GM12878 (cell line): ENCODE results near the gene TULP1. TPM values are rescaled to one million over a fixed set of nuclear protein-coding genes. Genes with fewer than 3 reads are reported as not detected.

ENCODE experiments used
- ATF7 ChIP-seq: fragments of 450-650 bp; IDR thresholded peaks from 2 replicates; pipeline ENCODE4 v1.6.1; 2016; ENCODE audit warnings: low read depth, mild to moderate bottlenecking
- CBFB ChIP-seq: IDR thresholded peaks from 2 replicates; pipeline ENCODE4 v1.6.1; 2016; ENCODE audit warnings: antibody characterized with exemption, low read depth
- CHD1 ChIP-seq: IDR thresholded peaks from 2 replicates; pipeline ENCODE4 v1.6.1; 2012; ENCODE audit warnings: low read depth, low read length, improper control_type of control experiment
- CREB1 ChIP-seq: IDR thresholded peaks from 2 replicates; pipeline ENCODE4 v1.6.1; 2012; ENCODE audit warnings: low read depth, mild to moderate bottlenecking, inconsistent platforms
- EED ChIP-seq: sonication (generic); IDR thresholded peaks from 2 replicates; pipeline ENCODE4 v1.6.1; 2016; ENCODE audit warnings: antibody characterized with exemption, low read depth
- EP300 ChIP-seq, 2 experiments: fragments of 150-350 bp in 1 of 2; IDR thresholded peaks; 2 replicates each; pipeline ENCODE4 v1.6.1; 2011 to 2012; ENCODE audit warnings: low read depth in 2 of 2, low read length in 2 of 2, borderline replicate concordance in 1 of 2, improper control_type of control experiment in 1 of 2, inconsistent platforms in 1 of 2; ENCODE audit not compliant: control insufficient read depth in 1 of 2
- HDAC2 ChIP-seq: fragments of 200-600 bp; sonication (generic); IDR thresholded peaks from 2 replicates; pipeline ENCODE4 v1.6.1; 2017
- KLF5 ChIP-seq: fragments of 450-650 bp; IDR thresholded peaks from 2 replicates; pipeline ENCODE4 v1.6.1; 2014; ENCODE audit warnings: mild to moderate bottlenecking; ENCODE audit not compliant: partially characterized antibody
- LARP7 ChIP-seq: fragments of 450-650 bp; IDR thresholded peaks from 2 replicates; pipeline ENCODE4 v1.6.1; 2017; ENCODE audit warnings: mild to moderate bottlenecking
- MYC ChIP-seq: IDR thresholded peaks from 2 replicates; pipeline ENCODE4 v1.6.1; 2011; ENCODE audit warnings: mild to moderate bottlenecking, low read length, moderate library complexity, inconsistent platforms; ENCODE audit not compliant: insufficient read depth, insufficient replicate concordance, insufficient read length, severe bottlenecking
- PML ChIP-seq: IDR thresholded peaks from 2 replicates; pipeline ENCODE4 v1.6.1; 2012; ENCODE audit warnings: low read length, inconsistent platforms
- RCOR1 ChIP-seq: conservative IDR thresholded peaks from 2 replicates; pipeline ENCODE4 v1.6.1; 2012; ENCODE audit warnings: low read depth, low read length, improper control_type of control experiment
- RELA ChIP-seq: fragments of 450-650 bp; IDR thresholded peaks from 2 replicates; pipeline ENCODE4 v1.8.0; 2014; ENCODE audit warnings: borderline replicate concordance; ENCODE audit not compliant: partially characterized antibody
- SREBF2 ChIP-seq: IDR thresholded peaks from 2 replicates; pipeline ENCODE4 v1.6.1; 2012; ENCODE audit warnings: mild to moderate bottlenecking, low read length
- STAT1 ChIP-seq: fragments of 450-650 bp; conservative IDR thresholded peaks from 2 replicates; pipeline ENCODE4 v1.6.1; 2014; ENCODE audit warnings: antibody characterized with exemption, mild to moderate bottlenecking
- TCF7 ChIP-seq: IDR thresholded peaks from 2 replicates; pipeline ENCODE4 v1.6.1; 2014; ENCODE audit warnings: antibody characterized with exemption, borderline replicate concordance
- ZNF384 ChIP-seq: IDR thresholded peaks from 2 replicates; pipeline ENCODE4 v1.6.1; 2012; ENCODE audit warnings: low read depth, mild to moderate bottlenecking, low read length, improper control_type of control experiment, borderline replicate concordance
- ZSCAN29 ChIP-seq: fragments of 450-650 bp; IDR thresholded peaks from 2 replicates; pipeline ENCODE4 v1.6.1; 2017; ENCODE audit warnings: mild to moderate bottlenecking, moderate library complexity
- polyA plus RNA-seq, 11 experiments: library from polyadenylated mRNA; depleted of rRNA in 4 of 11; unstranded in 6 of 11; stranded (reverse) in 5 of 11; fragments of >200 nt; fragmentation: Nextera tagmentation in 4 of 11; fragmentation: Illumina TruSeq in 1 of 11; extraction: Ambion mirVana in 4 of 11; extraction: Trizol in 1 of 11; gene quantifications; 1 replicate in 1 of 11; 2 replicates in 10 of 11; pipeline versions ENCODE4 v1.2.1 to v1.2.3, GENCODE V29; 2011 to 2016; ENCODE audit warnings: inconsistent platforms in 2 of 11, missing spikeins in 2 of 11, low read depth in 1 of 11
- total RNA-seq, 4 experiments: library from RNA; depleted of rRNA in 3 of 4; stranded (reverse); fragments of >200 nt in 3 of 4; fragmentation: Illumina TruSeq in 1 of 4; extraction: Trizol in 1 of 4; gene quantifications; 2 replicates each; pipeline versions ENCODE4 v1.2.1 to v1.2.3, GENCODE V29; 2013 to 2021
- TF ChIP-seq, protein P1 (sequence below): fragments of 450-650 bp; IDR thresholded peaks from 2 replicates; pipeline ENCODE4 v1.6.1; 2017; ENCODE audit warnings: mild to moderate bottlenecking, low read depth, inconsistent platforms; ENCODE audit not compliant: poor library complexity, severe bottlenecking
- TF ChIP-seq, protein P2 (sequence below), 3 experiments: IDR thresholded peaks in 2 of 3; conservative IDR thresholded peaks in 1 of 3; 2 replicates each; pipeline ENCODE4 v1.5.1; 2011; ENCODE audit warnings: low read depth in 3 of 3, low read length in 3 of 3, mild to moderate bottlenecking in 3 of 3, control low read depth in 2 of 3, moderate library complexity in 2 of 3, inconsistent platforms in 1 of 3, mixed read lengths in 1 of 3; ENCODE audit not compliant: control insufficient read depth in 2 of 3, insufficient read depth in 1 of 3; ENCODE audit errors: extremely low read depth in 1 of 3
- TF ChIP-seq, protein P3 (sequence below): fragments of 450-650 bp; formaldehyde crosslinking; IDR thresholded peaks from 2 replicates; pipeline ENCODE4 v1.5.0; 2022; ENCODE audit warnings: mild to moderate bottlenecking, missing genetic modification characterization
- TF ChIP-seq, protein P4 (sequence below): fragments of 450-650 bp; IDR thresholded peaks from 2 replicates; pipeline ENCODE4 v1.6.1; 2014; ENCODE audit warnings: mild to moderate bottlenecking

The TULP1 gene
- total and polyA plus RNA-seq, 10 of the 15 experiments (the other 5 are each of a cell fraction or from before 2014, with no cell fraction given): not detected

DNA sequence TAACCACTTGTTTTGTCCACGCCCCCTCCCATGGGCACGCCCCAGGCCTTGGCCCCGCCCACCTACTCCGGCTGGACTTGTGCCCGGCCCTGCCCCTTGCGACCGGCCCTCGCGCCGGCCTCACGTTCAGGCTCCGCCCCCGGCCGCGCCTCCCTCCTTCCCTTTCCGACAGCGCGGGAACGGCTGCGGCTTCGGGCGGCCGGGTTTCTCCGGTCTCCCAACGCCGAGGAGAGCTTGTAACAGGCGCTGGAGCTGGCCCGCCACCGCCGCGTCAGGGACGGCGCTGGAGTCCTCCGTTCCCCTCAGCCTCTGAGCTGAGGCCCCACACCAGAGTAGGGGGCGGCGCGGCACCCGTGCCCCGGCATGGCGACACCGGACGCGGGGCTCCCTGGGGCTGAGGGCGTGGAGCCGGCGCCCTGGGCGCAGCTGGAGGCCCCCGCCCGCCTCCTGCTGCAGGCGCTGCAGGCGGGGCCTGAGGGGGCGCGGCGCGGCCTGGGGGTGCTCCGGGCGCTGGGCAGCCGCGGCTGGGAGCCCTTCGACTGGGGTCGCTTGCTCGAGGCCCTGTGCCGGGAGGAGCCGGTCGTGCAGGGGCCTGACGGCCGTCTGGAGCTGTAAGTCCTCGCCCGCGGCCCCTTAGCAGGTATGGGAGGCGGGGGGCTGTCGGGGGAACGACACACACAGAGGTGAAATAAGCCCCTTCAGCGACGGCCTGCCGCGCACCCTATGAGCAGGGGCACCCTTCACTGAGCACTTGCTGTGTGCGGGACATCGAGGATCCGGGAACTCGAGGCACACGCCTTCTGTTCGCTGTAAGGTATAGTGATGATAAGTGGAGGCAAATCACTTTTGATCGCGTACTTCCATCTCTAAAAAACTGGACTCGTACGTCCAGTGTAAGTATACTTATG is 60.3 kb downstream of the TULP1 start, which contains the start of gene FANCE (continued):
- TF ChIP-seq PML (no peak), ZSCAN29 (no peak), CBFB (no peak), RELA (peak; percentile 44), ZNF384 (no peak), LARP7 (peak; percentile 88), HDAC2 (no peak), CREB1 (no peak), TCF7 (no peak), SREBF2 (no peak), CHD1 (no peak), MYC (no peak), KLF5 (peak; percentile 30), ATF7 (no peak), EP300 (IDR thresholded peaks at IDR 0.05; ENCODE audit: borderline replicate concordance in 1 of 2, control insufficient read depth in 1 of 2, low read depth in 2 of 2, low read length in 2 of 2) (no peak), RCOR1 (no peak), STAT1 (0 out of 2 replicates have a peak, but pooled peaks have one; percentile 69), EED (no peak)
- TF ChIP-seq, protein P1, sequence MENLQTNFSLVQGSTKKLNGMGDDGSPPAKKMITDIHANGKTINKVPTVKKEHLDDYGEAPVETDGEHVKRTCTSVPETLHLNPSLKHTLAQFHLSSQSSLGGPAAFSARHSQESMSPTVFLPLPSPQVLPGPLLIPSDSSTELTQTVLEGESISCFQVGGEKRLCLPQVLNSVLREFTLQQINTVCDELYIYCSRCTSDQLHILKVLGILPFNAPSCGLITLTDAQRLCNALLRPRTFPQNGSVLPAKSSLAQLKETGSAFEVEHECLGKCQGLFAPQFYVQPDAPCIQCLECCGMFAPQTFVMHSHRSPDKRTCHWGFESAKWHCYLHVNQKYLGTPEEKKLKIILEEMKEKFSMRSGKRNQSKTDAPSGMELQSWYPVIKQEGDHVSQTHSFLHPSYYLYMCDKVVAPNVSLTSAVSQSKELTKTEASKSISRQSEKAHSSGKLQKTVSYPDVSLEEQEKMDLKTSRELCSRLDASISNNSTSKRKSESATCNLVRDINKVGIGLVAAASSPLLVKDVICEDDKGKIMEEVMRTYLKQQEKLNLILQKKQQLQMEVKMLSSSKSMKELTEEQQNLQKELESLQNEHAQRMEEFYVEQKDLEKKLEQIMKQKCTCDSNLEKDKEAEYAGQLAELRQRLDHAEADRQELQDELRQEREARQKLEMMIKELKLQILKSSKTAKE: no peak
- TF ChIP-seq, protein P2, sequence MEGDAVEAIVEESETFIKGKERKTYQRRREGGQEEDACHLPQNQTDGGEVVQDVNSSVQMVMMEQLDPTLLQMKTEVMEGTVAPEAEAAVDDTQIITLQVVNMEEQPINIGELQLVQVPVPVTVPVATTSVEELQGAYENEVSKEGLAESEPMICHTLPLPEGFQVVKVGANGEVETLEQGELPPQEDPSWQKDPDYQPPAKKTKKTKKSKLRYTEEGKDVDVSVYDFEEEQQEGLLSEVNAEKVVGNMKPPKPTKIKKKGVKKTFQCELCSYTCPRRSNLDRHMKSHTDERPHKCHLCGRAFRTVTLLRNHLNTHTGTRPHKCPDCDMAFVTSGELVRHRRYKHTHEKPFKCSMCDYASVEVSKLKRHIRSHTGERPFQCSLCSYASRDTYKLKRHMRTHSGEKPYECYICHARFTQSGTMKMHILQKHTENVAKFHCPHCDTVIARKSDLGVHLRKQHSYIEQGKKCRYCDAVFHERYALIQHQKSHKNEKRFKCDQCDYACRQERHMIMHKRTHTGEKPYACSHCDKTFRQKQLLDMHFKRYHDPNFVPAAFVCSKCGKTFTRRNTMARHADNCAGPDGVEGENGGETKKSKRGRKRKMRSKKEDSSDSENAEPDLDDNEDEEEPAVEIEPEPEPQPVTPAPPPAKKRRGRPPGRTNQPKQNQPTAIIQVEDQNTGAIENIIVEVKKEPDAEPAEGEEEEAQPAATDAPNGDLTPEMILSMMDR (IDR thresholded peaks at IDR 0.05 in 2 of 3, conservative IDR thresholded peaks at IDR 0.05 in 1 of 3; ENCODE audit: control insufficient read depth in 2 of 3, extremely low read depth in 1 of 3, insufficient read depth in 1 of 3, low read depth in 3 of 3, low read length in 3 of 3): no peak
- TF ChIP-seq, protein P3, sequence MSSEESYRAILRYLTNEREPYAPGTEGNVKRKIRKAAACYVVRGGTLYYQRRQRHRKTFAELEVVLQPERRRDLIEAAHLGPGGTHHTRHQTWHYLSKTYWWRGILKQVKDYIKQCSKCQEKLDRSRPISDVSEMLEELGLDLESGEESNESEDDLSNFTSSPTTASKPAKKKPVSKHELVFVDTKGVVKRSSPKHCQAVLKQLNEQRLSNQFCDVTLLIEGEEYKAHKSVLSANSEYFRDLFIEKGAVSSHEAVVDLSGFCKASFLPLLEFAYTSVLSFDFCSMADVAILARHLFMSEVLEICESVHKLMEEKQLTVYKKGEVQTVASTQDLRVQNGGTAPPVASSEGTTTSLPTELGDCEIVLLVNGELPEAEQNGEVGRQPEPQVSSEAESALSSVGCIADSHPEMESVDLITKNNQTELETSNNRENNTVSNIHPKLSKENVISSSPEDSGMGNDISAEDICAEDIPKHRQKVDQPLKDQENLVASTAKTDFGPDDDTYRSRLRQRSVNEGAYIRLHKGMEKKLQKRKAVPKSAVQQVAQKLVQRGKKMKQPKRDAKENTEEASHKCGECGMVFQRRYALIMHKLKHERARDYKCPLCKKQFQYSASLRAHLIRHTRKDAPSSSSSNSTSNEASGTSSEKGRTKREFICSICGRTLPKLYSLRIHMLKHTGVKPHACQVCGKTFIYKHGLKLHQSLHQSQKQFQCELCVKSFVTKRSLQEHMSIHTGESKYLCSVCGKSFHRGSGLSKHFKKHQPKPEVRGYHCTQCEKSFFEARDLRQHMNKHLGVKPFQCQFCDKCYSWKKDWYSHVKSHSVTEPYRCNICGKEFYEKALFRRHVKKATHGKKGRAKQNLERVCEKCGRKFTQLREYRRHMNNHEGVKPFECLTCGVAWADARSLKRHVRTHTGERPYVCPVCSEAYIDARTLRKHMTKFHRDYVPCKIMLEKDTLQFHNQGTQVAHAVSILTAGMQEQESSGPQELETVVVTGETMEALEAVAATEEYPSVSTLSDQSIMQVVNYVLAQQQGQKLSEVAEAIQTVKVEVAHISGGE (CRISPR knock-in tag): no peak
- TF ChIP-seq, protein P4, sequence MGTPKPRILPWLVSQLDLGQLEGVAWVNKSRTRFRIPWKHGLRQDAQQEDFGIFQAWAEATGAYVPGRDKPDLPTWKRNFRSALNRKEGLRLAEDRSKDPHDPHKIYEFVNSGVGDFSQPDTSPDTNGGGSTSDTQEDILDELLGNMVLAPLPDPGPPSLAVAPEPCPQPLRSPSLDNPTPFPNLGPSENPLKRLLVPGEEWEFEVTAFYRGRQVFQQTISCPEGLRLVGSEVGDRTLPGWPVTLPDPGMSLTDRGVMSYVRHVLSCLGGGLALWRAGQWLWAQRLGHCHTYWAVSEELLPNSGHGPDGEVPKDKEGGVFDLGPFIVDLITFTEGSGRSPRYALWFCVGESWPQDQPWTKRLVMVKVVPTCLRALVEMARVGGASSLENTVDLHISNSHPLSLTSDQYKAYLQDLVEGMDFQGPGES: no peak
